ENCODE results near the gene UNCX.
A peak's percentile ranks its signal among the peaks of the same experiment; 100 is the strongest.

UNCX gene

DNA sequence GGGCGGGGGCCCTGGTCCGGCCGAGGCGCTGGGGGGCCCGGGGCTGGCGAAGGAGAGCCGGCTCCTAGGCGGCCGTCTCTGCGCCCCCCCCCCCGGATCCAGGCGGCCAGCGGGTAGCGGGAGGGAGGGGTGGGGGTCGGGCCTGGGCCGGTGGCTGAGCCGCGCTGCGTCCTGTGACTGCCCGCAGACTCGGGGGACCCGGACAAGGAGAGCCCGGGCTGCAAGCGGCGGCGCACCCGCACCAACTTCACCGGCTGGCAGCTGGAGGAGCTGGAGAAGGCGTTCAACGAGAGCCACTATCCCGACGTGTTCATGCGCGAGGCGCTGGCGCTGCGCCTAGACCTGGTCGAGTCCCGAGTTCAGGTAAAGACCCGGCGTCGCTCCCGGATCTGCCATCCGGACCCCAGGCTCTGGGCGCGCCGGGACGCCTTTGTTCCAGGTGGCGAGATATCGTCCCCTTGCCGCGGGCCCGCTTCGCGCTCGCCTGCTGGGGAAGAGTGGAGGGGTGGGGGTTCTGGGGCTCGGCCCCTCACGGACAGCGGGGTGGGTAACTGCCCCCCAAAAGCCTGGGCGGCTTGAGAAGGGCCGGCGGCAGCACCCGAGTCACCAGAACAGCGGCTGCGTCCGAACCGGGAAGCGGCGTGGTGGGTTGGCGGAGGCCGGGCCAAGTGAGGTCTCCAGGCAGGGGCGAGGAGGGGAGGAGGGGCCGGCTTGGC lies 819 bp downstream of the UNCX start:
- no peak for DNase-seq

- no peak for DNase-seq
These were observed 1.6 kb downstream of the UNCX start for GRCh38 chr7:1234049-1234880.

GRCh38 chr7:1234881-1235500 lies 2.3 kb downstream of the UNCX start:
- DNase-seq = peak in 1 of 5 donors; percentile 13

- DNase-seq = no peak
These were observed 2.9 kb downstream of the UNCX start for GRCh38 chr7:1235501-1236131.

- DNase-seq = no peak
These were observed 3.5 kb downstream of the UNCX start for GRCh38 chr7:1236132-1236661.

- no peak for DNase-seq
These were observed 4.4 kb downstream of the UNCX start for GRCh38 chr7:1236831-1237701.

DNA sequence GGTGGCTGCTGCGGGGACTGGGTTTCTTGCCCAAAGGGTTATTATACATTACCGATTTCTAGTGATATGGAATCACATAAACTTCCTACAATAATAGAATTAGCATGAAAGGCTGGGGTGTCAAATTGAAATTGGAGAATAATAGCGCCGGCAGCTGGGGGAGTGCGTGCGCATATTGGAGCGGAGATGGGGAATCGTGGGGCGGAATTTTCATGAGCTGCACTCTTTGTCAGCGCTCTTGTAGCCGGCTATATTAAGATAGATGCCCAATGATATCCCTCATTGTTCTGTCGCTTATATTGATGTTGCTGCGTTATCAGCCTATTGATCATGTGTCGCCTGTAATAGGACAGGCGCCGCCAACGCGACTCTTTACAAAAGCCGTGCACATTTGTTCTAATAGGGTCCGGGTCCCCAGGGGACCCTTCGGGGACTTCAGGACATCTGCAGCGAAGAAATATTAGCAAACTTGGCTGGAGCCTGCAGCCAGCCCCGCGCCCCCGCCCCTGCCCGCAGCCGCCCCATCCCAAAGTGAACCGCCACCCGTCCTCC lies 5.1 kb downstream of the UNCX start:
- DNase-seq = no peak

DNA sequence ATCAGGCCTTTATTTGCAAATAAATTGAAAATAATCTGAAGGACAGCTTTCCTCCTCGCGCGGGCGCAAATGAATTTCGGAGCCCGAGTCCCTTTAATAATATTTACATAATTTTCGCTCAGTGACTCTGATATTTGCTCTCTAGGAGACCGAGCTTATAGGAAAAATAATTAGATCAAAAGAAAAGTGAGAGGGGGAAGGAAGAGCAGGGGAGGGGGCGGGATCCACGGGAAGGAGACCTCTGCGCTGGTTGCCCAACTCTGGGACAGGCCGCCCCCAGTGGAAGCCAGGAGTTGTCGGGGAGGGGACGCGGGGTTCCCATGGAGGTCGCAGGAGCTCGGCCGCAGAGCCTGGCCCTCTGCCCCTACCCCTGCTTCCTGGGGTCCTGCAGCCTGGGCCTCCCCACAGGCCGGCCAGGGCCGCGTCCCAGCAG lies 5.8 kb downstream of the UNCX start:
- no peak for DNase-seq

DNA sequence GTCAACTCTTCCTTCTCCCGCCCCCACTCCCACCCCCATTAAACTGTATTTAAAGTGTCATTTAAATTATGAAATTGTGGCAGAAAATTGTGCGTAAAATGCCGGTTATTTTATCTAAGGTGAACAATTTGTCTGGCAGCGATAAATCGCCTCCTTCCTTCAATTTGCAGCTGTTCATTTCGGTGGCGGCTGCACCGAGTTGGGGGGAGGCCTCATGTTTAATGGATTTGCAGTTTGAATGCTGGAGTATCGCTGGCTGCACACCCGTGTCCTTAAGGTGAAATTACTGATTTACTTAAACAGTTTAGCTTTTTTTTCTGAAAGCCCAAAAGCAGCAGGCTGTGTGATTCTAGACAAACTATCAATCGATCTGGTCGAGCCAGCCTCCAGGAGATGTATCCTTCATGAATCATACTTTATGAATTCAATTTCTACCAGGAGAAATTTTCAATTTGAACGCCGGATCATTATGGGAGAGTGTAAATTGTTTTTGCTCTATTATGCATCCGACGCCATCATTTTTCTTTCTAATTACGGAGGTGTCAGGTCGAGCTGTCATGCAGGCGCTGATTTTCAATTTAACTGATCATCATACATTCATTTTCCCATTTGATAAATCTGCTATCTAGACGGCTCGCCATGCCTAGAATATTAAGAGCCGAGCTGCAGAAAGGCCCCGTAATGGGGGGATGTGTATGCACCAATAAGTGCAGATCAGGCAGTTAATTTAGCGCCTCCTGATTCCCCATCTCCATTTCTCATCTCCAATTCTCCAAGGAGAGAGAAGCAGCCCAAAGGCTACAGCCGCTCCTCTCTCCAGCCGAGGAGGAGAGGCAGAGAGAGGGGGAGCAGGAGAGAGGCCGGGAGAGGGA lies 6.5 kb downstream of the UNCX start:
- no peak for DNase-seq

DNA sequence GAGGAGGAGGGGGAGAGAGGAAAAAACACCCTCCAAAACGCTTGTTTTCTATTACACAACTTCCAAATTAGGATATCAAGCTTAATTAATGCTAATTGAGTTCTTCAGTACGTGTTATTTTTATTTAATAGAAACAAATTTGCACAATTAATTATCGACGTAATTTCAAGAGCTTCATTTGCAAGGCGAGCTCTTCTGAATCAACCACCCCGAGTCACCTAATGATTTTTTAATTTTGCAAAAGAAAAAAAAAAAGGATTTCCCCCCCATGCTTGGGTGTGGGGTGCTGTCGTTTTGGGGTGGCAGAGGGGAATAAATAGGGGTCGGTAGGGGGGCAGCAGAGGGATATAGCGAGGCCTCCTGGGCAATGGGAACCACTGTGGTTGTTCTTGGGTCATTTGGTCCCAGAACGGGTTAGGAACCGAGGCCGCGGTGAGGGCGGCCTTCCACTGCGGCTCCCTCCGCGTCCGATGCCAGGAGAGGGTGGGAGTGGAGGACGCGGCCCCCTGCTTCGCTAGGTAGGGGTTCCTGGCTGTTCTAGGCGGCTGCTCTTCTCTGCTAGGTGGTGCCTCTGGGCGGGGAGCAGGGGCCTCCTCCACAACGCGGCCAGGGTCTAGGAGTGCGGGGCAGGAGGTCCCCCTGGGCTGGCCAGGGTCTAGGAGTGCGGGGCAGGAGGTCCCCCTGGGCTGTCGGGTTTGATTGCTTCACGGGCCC lies 7.3 kb downstream of the UNCX start:
- DNase-seq = no peak

GRCh38 chr7:1240517-1241257 lies 8.0 kb downstream of the UNCX start:
- DNase-seq = no peak

GRCh38 chr7:1241258-1241602 lies 8.6 kb downstream of the UNCX start:
- DNase-seq = no peak

DNA sequence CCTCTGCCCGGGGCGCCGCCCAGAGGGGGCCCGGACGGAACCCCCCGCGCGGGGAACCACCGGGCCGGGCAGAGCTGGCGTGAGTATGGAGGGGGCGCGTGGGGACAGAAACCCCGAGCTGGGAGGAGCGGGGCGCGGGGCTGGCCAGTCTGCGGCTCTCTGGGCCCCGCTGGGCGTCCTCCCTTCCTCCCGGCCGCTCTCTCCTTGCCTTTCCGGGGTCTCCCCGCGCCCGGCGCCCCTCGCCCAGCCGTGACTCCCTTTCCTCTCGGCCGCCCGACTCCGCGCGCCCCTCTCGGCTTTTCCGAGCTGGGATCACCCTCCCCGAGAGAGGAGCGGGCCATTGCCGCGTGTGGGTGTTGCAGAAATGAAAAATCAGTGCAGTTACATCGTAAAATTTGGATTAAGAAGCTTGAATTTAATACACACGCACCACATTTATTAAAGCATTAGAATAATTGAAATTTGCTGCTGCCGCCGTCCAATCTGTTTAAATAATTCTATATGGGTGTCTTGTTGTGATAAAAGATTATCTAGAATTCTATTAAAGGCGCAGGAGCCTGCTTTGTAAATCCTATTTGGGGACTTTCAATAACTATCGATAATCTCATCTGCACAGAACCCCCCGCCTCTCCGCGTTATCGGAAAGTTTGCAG lies 9.1 kb downstream of the UNCX start:
- no peak for DNase-seq

GRCh38 chr7:1242256-1242605 lies 9.6 kb downstream of the UNCX start:
- DNase-seq = no peak

- DNase-seq = no peak
These were observed 10.1 kb downstream of the UNCX start for GRCh38 chr7:1242606-1243289.

GRCh38 chr7:1243290-1243963 lies 10.8 kb downstream of the UNCX start:
- DNase-seq = no peak

GRCh38 chr7:1243964-1244416 lies 11.3 kb downstream of the UNCX start:
- no peak for DNase-seq

All from T-helper 1 cell (primary cell).